Tibial nerve (tissue), 4 donors: ENCODE data around the gene CMIP. TPM values are rescaled to one million over a fixed set of nuclear protein-coding genes. Genes with fewer than 3 reads are reported as not detected.

Source experiments
- DNase-seq, 2 donors: peaks; one replicate each; pipeline ENCODE4 v3.0.0-alpha.2; 2019; ENCODE audit warnings: low spot score in 2 of 2
- H3K27ac ChIP-seq, 4 donors: fragments of 200-600 bp; sonication (generic) in 3 of 4; one replicate each; pipeline ENCODE4 v1.5.1; 2017 to 2019; ENCODE audit warnings: mild to moderate bottlenecking in 1 of 4
- H3K27me3 ChIP-seq, 2 donors: fragments of 200-600 bp; sonication (generic) in 1 of 2; one replicate each; pipeline versions ENCODE4 v1.5.1 to v1.6.0; 2017 to 2019
- H3K36me3 ChIP-seq, 3 donors: fragments of 200-600 bp; sonication (generic); one replicate each; pipeline ENCODE4 v1.5.1; 2018 to 2019
- H3K4me1 ChIP-seq, 4 donors: fragments of 200-600 bp; sonication (generic) in 3 of 4; one replicate each; pipeline ENCODE4 v1.5.1; 2017 to 2019
- H3K4me3 ChIP-seq, 4 donors: fragments of 200-600 bp; sonication (generic) in 3 of 4; one replicate each; pipeline ENCODE4 v1.5.1; 2017 to 2019; ENCODE audit warnings: mild to moderate bottlenecking in 1 of 4, moderate library complexity in 1 of 4
- H3K9me3 ChIP-seq, 4 donors: fragments of 200-600 bp; sonication (generic) in 3 of 4; one replicate each; pipeline ENCODE4 v1.5.1; 2017 to 2019
- CTCF ChIP-seq, 5 experiments: fragments of 200-600 bp in 3 of 5; fragments of 450-650 bp in 2 of 5; sonication (generic) in 3 of 5; IDR thresholded peaks; one replicate each; pipeline ENCODE4 v1.5.1; 2016 to 2019; ENCODE audit warnings: antibody characterized with exemption in 5 of 5, mild to moderate bottlenecking in 3 of 5, moderate library complexity in 2 of 5
- EP300 ChIP-seq, 2 donors: sonication (generic); formaldehyde crosslinking; IDR thresholded peaks; one replicate each; pipeline ENCODE4 v1.6.1; 2017; ENCODE audit warnings: antibody characterized with exemption in 2 of 2, mild to moderate bottlenecking in 1 of 2
- POLR2A ChIP-seq, 2 donors: fragments of 450-650 bp; IDR thresholded peaks; one replicate each; pipeline ENCODE4 v1.6.1; 2017; ENCODE audit warnings: antibody characterized with exemption in 2 of 2, mild to moderate bottlenecking in 2 of 2, moderate library complexity in 2 of 2
- WGBS, 2 donors: methylation state at CpG; one replicate each; pipeline ENCODE4 v1.1.5; 2018; 5-methylcytosine and 5-hydroxymethylcytosine counted together
- total RNA-seq, 4 donors: library from RNA; depleted of rRNA; stranded (reverse); fragments of >200 nt; gene quantifications; one replicate each; pipeline ENCODE4 v1.1.0, GENCODE V29; 2016

CMIP gene
- total RNA-seq, 4 donors from 2014 or later = 28.2 to 48.8 (median 31.8) TPM

GRCh38 chr16:81692571-81692970, 248.0 kb downstream of the CMIP start:
- WGBS, 2 donors = 86% methylated on average over 14 to 15 of the region's 15 CpGs
- no peak for DNase-seq
- Histone ChIP-seq H3K4me1 (peaks cover 0 to 52% (median 22%) of the 10 kb centered on the region in 4 donors), H3K27me3 (no peaks in the 10 kb centered on the region), H3K9me3 (no peaks in the 10 kb centered on the region), H3K27ac (peak overlapping the region in 2 of 4 donors; percentile 75 to 79), H3K36me3 (peaks cover 0 to 59% (median 2%) of the 10 kb centered on the region in 3 donors), H3K4me3 (no peak overlapping the region)
- TF ChIP-seq POLR2A (IDR thresholded peaks at IDR 0.05) = no peak

GRCh38 chr16:81693041-81693743, 248.6 kb downstream of the CMIP start:
- 63 to 75% methylated on average over 28 of the region's 28 CpGs for WGBS, 2 donors
- Histone ChIP-seq H3K27ac (peak overlapping the region in 2 of 4 donors; percentile 75 to 79), H3K36me3 (peaks cover 0 to 59% (median 2%) of the 10 kb centered on the region in 3 donors), H3K9me3 (no peaks in the 10 kb centered on the region), H3K4me3 (no peak overlapping the region), H3K27me3 (no peaks in the 10 kb centered on the region), H3K4me1 (peaks cover 0 to 59% (median 22%) of the 10 kb centered on the region in 4 donors)
- DNase-seq = no peak
- TF ChIP-seq EP300 (IDR thresholded peaks at IDR 0.05) = peak in 1 of 2 donors; percentile 37
- TF ChIP-seq POLR2A (IDR thresholded peaks at IDR 0.05) = no peak

GRCh38 chr16:81693744-81694303, 249.2 kb downstream of the CMIP start:
- H3K27ac ChIP-seq = peak overlapping the region in 2 of 4 donors; percentile 75 to 79
- no peaks in the 10 kb centered on the region for H3K27me3 ChIP-seq
- no peak for TF ChIP-seq EP300 (IDR thresholded peaks at IDR 0.05)
- TF ChIP-seq POLR2A (IDR thresholded peaks at IDR 0.05) = no peak
- TF ChIP-seq CTCF (IDR thresholded peaks at IDR 0.05) = no peak
- 92 to 96% methylated on average over 7 to 9 of the region's 9 CpGs for WGBS, 2 donors
- peaks cover 0 to 60% (median 2%) of the 10 kb centered on the region in 3 donors for H3K36me3 ChIP-seq
- H3K9me3 ChIP-seq = no peaks in the 10 kb centered on the region
- H3K4me1 ChIP-seq = peaks cover 0 to 59% (median 22%) of the 10 kb centered on the region in 4 donors
- no peak for DNase-seq
- H3K4me3 ChIP-seq = no peak overlapping the region

GRCh38 chr16:81694494-81695280, 250.1 kb downstream of the CMIP start:
- TF ChIP-seq POLR2A (IDR thresholded peaks at IDR 0.05) = no peak
- no peak for TF ChIP-seq EP300 (IDR thresholded peaks at IDR 0.05)
- TF ChIP-seq CTCF (IDR thresholded peaks at IDR 0.05) = no peak
- Histone ChIP-seq H3K27ac (peak overlapping the region in 3 of 4 donors; percentile 24 to 75 (median 33)), H3K4me3 (no peak overlapping the region), H3K9me3 (no peaks in the 10 kb centered on the region), H3K36me3 (peaks cover 0 to 68% (median 2%) of the 10 kb centered on the region in 3 donors), H3K27me3 (no peaks in the 10 kb centered on the region), H3K4me1 (peaks cover 0 to 59% (median 22%) of the 10 kb centered on the region in 4 donors)
- no peak for DNase-seq
- 68 to 78% methylated on average over 14 of the region's 14 CpGs for WGBS, 2 donors

- peaks cover 0 to 77% (median 2%) of the 10 kb centered on the region in 3 donors for H3K36me3 ChIP-seq
- no peak overlapping the region for H3K4me3 ChIP-seq
- H3K4me1 ChIP-seq = peaks cover 0 to 59% (median 22%) of the 10 kb centered on the region in 4 donors
Observed at GRCh38 chr16:81695321-81696165, 250.9 kb downstream of the CMIP start.

More at GRCh38 chr16:81695321-81696165, 250.9 kb downstream of the CMIP start:
- Histone ChIP-seq H3K27me3 (no peaks in the 10 kb centered on the region), H3K9me3 (no peaks in the 10 kb centered on the region), H3K27ac (peak overlapping the region in 2 of 4 donors; percentile 24 to 75)
- WGBS, 2 donors = 36 to 37% methylated on average over 10 of the region's 10 CpGs
- DNase-seq = no peak
- no peak for TF ChIP-seq POLR2A (IDR thresholded peaks at IDR 0.05)
- TF ChIP-seq EP300 (IDR thresholded peaks at IDR 0.05) = no peak
- TF ChIP-seq CTCF (IDR thresholded peaks at IDR 0.05) = no peak
